Measurements from ENCODE around the gene G6PD.

- no peak for TF ChIP-seq BCL3 (IDR thresholded peaks at IDR 0.05; ENCODE audit: borderline replicate concordance, insufficient read depth, low read depth, low read length, poor library complexity, severe bottlenecking)
- no peak for TF ChIP-seq MAX (IDR thresholded peaks at IDR 0.05; ENCODE audit: low read depth, low read length)
- TF ChIP-seq RELA (IDR thresholded peaks at IDR 0.05; ENCODE audit: borderline replicate concordance, partially characterized antibody): no peak
- no peak for TF ChIP-seq CTCF (IDR thresholded peaks at IDR 0.05 in 2 of 3, conservative IDR thresholded peaks at IDR 0.05 in 1 of 3; ENCODE audit: control insufficient read depth in 2 of 3, extremely low read depth in 1 of 3, insufficient read depth in 1 of 3, low read depth in 3 of 3, low read length in 3 of 3)
These were observed 46.6 kb upstream of the G6PD start for GRCh38 chrX:154593201-154593600.
